ENCODE data around the gene DAGLA. TPM values are rescaled to one million over a fixed set of nuclear protein-coding genes. Genes with fewer than 3 reads are reported as not detected.

DAGLA gene
- total RNA-seq, 2 experiments from 2014 or later = 0.05 TPM; not detected in 1

- Mint-ChIP-seq H3K9me3 (ENCODE audit: insufficient read depth) (no peaks in the 10 kb centered on the region), H3K27ac (peak overlapping the region; percentile 55), H3K4me1 (ENCODE audit: low read depth) (peaks cover 29% of the 10 kb centered on the region), H3K27me3 (ENCODE audit: low read depth) (peaks cover 9% of the 10 kb centered on the region), H3K36me3 (ENCODE audit: low read depth) (no peaks in the 10 kb centered on the region), H3K4me3 (no peak overlapping the region)
- ChIA-PET CTCF (interaction anchor here (0.7 to 2.0 kb wide), 4 partner anchors 14 to 27 kb away, joined by 3 to 9 read pairs (median 4); no protein-coding TSS in a partner anchor), POLR2A (no interaction called here)
- DNase-seq (no peak), ATAC-seq (no peak)
Measured at GRCh38 chr11:61775606-61776554, 95.7 kb downstream of the DAGLA start.

- Mint-ChIP-seq H3K4me1 (ENCODE audit: low read depth) (peaks cover 25% of the 10 kb centered on the region), H3K36me3 (ENCODE audit: low read depth) (no peaks in the 10 kb centered on the region), H3K27me3 (ENCODE audit: low read depth) (peaks cover 9% of the 10 kb centered on the region), H3K27ac (no peak overlapping the region), H3K9me3 (ENCODE audit: insufficient read depth) (no peaks in the 10 kb centered on the region), H3K4me3 (peak overlapping the region; percentile 31)
- ChIA-PET CTCF (interaction anchor here (0.9 to 2.0 kb wide), 3 partner anchors 12 to 28 kb away, joined by 3 to 9 read pairs (median 7); partner anchors contain the start of genes FEN1 and TMEM258), POLR2A (interaction anchor here (0.6 kb wide), 1 partner anchor 977 kb away, joined by 3 read pairs; the partner anchor contains the start of gene ZBTB3)
- DNase-seq (peak; percentile 82), ATAC-seq (peak; percentile 70)
Measured at GRCh38 chr11:61776561-61777075, 96.4 kb downstream of the DAGLA start.

GRCh38 chr11:61777234-61778090 lies 97.3 kb downstream of the DAGLA start:
- DNase-seq (peak; percentile 68), ATAC-seq (peak; percentile 68)
- Mint-ChIP-seq H3K4me3 (peak overlapping the region; percentile 22), H3K27me3 (ENCODE audit: low read depth) (peaks cover 9% of the 10 kb centered on the region), H3K4me1 (ENCODE audit: low read depth) (peaks cover 24% of the 10 kb centered on the region), H3K36me3 (ENCODE audit: low read depth) (no peaks in the 10 kb centered on the region), H3K27ac (no peak overlapping the region), H3K9me3 (ENCODE audit: insufficient read depth) (no peaks in the 10 kb centered on the region)
- CTCF ChIA-PET = interaction anchor here (0.9 to 2.0 kb wide), 2 partner anchors 11 to 14 kb away, joined by 3 to 7 read pairs; partner anchors contain the start of genes FEN1 and TMEM258
- POLR2A ChIA-PET = interaction anchor here (0.6 to 1.0 kb wide), 2 partner anchors 14 to 977 kb away, joined by 3 read pairs; partner anchors contain the start of gene ZBTB3

GRCh38 chr11:61778357-61778886 lies 98.2 kb downstream of the DAGLA start:
- no peak overlapping the region for H3K4me3 Mint-ChIP-seq
- DNase-seq (no peak), ATAC-seq (no peak)
- H3K27ac Mint-ChIP-seq = no peak overlapping the region
- H3K27me3 Mint-ChIP-seq (ENCODE audit: low read depth) = peaks cover 9% of the 10 kb centered on the region
- H3K36me3 Mint-ChIP-seq (ENCODE audit: low read depth) = no peaks in the 10 kb centered on the region
- no peaks in the 10 kb centered on the region for H3K9me3 Mint-ChIP-seq (ENCODE audit: insufficient read depth)
- POLR2A ChIA-PET = interaction anchor here (1.0 kb wide), 1 partner anchor 13 kb away, joined by 3 read pairs; no protein-coding TSS in a partner anchor
- peaks cover 15% of the 10 kb centered on the region for H3K4me1 Mint-ChIP-seq (ENCODE audit: low read depth)
- CTCF ChIA-PET = interaction anchor here (1.3 to 2.0 kb wide), 2 partner anchors 13 to 31 kb away, joined by 4 to 7 read pairs; partner anchors contain the start of genes FEN1 and TMEM258

- no peak overlapping the region for H3K4me3 Mint-ChIP-seq
- ChIA-PET CTCF (interaction anchor here (1.3 to 2.5 kb wide), 2 partner anchors 12 to 32 kb away, joined by 4 to 11 read pairs; no protein-coding TSS in a partner anchor), POLR2A (interaction anchor here (0.7 kb wide), 1 partner anchor 36 kb away, joined by 3 read pairs; no protein-coding TSS in a partner anchor)
- ATAC-seq (no peak), DNase-seq (no peak)
- H3K27ac Mint-ChIP-seq = no peak overlapping the region
- peaks cover 9% of the 10 kb centered on the region for H3K27me3 Mint-ChIP-seq (ENCODE audit: low read depth)
- no peaks in the 10 kb centered on the region for H3K9me3 Mint-ChIP-seq (ENCODE audit: insufficient read depth)
- no peaks in the 10 kb centered on the region for H3K36me3 Mint-ChIP-seq (ENCODE audit: low read depth)
- peaks cover 15% of the 10 kb centered on the region for H3K4me1 Mint-ChIP-seq (ENCODE audit: low read depth)
Measured at GRCh38 chr11:61778920-61779650, 98.9 kb downstream of the DAGLA start.

- peaks cover 15% of the 10 kb centered on the region for H3K4me1 Mint-ChIP-seq (ENCODE audit: low read depth)
- H3K4me3 Mint-ChIP-seq = no peak overlapping the region
- ChIA-PET POLR2A (interaction anchor here (0.7 kb wide), 2 partner anchors 13 to 35 kb away, joined by 3 read pairs; partner anchors contain the start of genes FEN1 and TMEM258), CTCF (interaction anchor here (1.1 to 2.5 kb wide), 6 partner anchors 9 to 47 kb away, joined by 3 to 11 read pairs (median 4); no protein-coding TSS in a partner anchor)
- H3K27ac Mint-ChIP-seq = no peak overlapping the region
- H3K9me3 Mint-ChIP-seq (ENCODE audit: insufficient read depth) = no peaks in the 10 kb centered on the region
- H3K36me3 Mint-ChIP-seq (ENCODE audit: low read depth) = peaks cover 2% of the 10 kb centered on the region
- DNase-seq (no peak), ATAC-seq (no peak)
- H3K27me3 Mint-ChIP-seq (ENCODE audit: low read depth) = peaks cover 9% of the 10 kb centered on the region
Measured at GRCh38 chr11:61779666-61780525, 99.7 kb downstream of the DAGLA start.

GRCh38 chr11:61780581-61781162 lies 100.5 kb downstream of the DAGLA start:
- Mint-ChIP-seq H3K4me1 (ENCODE audit: low read depth) (peaks cover 13% of the 10 kb centered on the region), H3K27ac (peak overlapping the region; percentile 34), H3K9me3 (ENCODE audit: insufficient read depth) (no peaks in the 10 kb centered on the region), H3K36me3 (ENCODE audit: low read depth) (peaks cover 6% of the 10 kb centered on the region), H3K27me3 (ENCODE audit: low read depth) (peaks cover 6% of the 10 kb centered on the region), H3K4me3 (no peak overlapping the region)
- DNase-seq = no peak
- no peak for ATAC-seq
- ChIA-PET POLR2A (no interaction called here), CTCF (interaction anchor here (1.1 to 2.5 kb wide), 5 partner anchors 8 to 47 kb away, joined by 3 to 11 read pairs (median 4); no protein-coding TSS in a partner anchor)

GRCh38 chr11:61781585-61781984 lies 101.4 kb downstream of the DAGLA start:
- CTCF ChIA-PET = interaction anchor here (1.4 to 1.8 kb wide), 2 partner anchors 28 to 48 kb away, joined by 3 to 4 read pairs; no protein-coding TSS in a partner anchor
- POLR2A ChIA-PET = interaction anchor here (1.1 to 1.5 kb wide), 2 partner anchors 10 to 34 kb away, joined by 4 to 7 read pairs; partner anchors contain the start of genes FEN1 and TMEM258
- Mint-ChIP-seq H3K9me3 (ENCODE audit: insufficient read depth) (no peaks in the 10 kb centered on the region), H3K4me3 (no peak overlapping the region), H3K27ac (no peak overlapping the region), H3K36me3 (ENCODE audit: low read depth) (peaks cover 9% of the 10 kb centered on the region), H3K4me1 (ENCODE audit: low read depth) (peaks cover 11% of the 10 kb centered on the region), H3K27me3 (ENCODE audit: low read depth) (peaks cover 6% of the 10 kb centered on the region)
- no peak for DNase-seq
- no peak for ATAC-seq

GRCh38 chr11:61782299-61782698 lies 102.1 kb downstream of the DAGLA start:
- CTCF ChIA-PET = interaction anchor here (1.1 to 1.4 kb wide), 2 partner anchors 15 to 29 kb away, joined by 3 to 4 read pairs; no protein-coding TSS in a partner anchor
- Mint-ChIP-seq H3K27me3 (ENCODE audit: low read depth) (peaks cover 6% of the 10 kb centered on the region), H3K9me3 (ENCODE audit: insufficient read depth) (no peaks in the 10 kb centered on the region), H3K4me3 (no peak overlapping the region), H3K4me1 (ENCODE audit: low read depth) (peaks cover 4% of the 10 kb centered on the region), H3K36me3 (ENCODE audit: low read depth) (peaks cover 9% of the 10 kb centered on the region), H3K27ac (no peak overlapping the region)
- POLR2A ChIA-PET = interaction anchor here (1.1 to 1.5 kb wide), 2 partner anchors 10 to 33 kb away, joined by 4 to 7 read pairs; partner anchors contain the start of genes FEN1 and TMEM258
- ATAC-seq = no peak
- no peak for DNase-seq

Measured in activated CD8-positive, alpha-beta T cell treated with anti-CD3 and anti-CD28 coated beads, Interleukin-2, amount 10 ng/mL, durations not matched to agents 7 days and 5 days (primary cell).